IMR-90 (cell line): ENCODE measurements around the gene PPHLN1.

Experiments
- BHLHE40 ChIP-seq: fragments of 150-350 bp; IDR thresholded peaks from 2 replicates; pipeline ENCODE4 v1.6.1; 2016; ENCODE audit warnings: mild to moderate bottlenecking, low read depth, low read length
- CEBPB ChIP-seq: IDR thresholded peaks from 2 replicates; pipeline ENCODE4 v1.6.1; 2012; ENCODE audit warnings: low read depth, low read length, improper control_type of control experiment
- MXI1 ChIP-seq: IDR thresholded peaks from 2 replicates; pipeline ENCODE4 v1.6.1; 2012; ENCODE audit warnings: low read depth, mild to moderate bottlenecking, low read length, moderate library complexity, borderline replicate concordance
- RFX5 ChIP-seq: IDR thresholded peaks from 2 replicates; pipeline ENCODE4 v1.8.0; 2012; ENCODE audit warnings: low read depth, mild to moderate bottlenecking, low read length, moderate library complexity

DNA sequence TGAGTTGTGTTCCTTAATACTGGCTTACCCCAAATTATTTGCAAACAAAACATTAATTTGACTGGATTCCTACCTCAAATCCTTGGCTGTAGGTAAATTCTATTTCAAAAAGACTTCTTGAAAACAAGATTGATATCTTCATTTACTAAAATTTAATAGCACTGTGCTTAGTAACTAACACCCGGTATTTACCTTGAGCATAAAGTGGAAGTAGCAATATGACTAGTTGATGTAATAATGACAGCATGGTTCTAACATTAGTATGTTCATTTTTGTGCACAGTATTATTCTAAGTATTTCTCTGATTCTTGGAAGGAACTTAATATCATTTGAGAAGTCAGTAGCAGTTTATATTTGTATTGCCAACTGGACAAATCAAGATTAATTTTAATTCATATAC is 96.8 kb downstream of the PPHLN1 start:
- TF ChIP-seq BHLHE40 (no peak), MXI1 (no peak), RFX5 (no peak), CEBPB (no peak)
